ENCODE data around the gene WBP2NL.

Gene WBP2NL

DNA sequence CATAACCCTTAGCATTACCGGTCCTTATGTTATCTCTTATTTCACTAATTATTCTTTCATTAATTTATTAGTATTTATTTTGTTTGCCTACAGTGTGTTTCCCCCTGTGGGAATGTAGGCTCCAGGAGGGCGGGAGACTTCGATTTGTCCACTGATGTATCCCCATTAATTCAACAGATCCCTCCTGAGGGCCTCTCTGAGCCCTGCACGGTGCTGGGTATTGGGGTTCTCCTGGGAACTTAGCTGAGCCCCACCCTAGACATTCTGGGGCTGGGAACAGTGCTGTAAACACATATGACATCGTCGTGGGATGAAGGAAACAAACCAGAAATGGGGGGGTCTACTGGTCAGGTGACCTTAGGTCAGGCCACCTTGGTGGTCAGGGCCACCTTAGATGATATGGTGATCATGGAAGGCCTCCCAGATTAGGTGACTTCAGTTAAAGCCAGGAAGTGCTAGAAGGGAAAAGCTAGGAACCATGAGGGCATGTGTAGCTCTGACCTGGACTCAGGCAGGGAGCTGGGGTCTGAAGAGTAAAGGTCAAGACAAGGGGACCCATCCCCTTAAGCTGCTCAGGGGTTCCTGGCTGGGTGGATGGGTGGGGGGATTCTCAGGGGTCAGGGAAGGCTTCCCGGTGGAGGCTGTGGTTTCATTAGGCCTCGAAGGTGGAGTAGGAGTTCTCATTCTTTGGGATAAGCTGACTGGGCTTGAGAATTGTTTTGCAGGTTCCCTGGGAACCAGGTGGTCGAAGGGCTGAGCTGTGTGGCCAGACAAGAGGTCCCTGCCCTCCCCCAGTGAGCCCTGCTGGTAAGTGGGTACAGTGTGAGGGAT lies 76.5 kb downstream of the WBP2NL start:
- CTCF ChIA-PET = interaction anchor here (1.1 to 2.0 kb wide), 4 partner anchors 14 to 378 kb away, joined by 3 to 14 read pairs (median 4); no protein-coding TSS in a partner anchor

DNA sequence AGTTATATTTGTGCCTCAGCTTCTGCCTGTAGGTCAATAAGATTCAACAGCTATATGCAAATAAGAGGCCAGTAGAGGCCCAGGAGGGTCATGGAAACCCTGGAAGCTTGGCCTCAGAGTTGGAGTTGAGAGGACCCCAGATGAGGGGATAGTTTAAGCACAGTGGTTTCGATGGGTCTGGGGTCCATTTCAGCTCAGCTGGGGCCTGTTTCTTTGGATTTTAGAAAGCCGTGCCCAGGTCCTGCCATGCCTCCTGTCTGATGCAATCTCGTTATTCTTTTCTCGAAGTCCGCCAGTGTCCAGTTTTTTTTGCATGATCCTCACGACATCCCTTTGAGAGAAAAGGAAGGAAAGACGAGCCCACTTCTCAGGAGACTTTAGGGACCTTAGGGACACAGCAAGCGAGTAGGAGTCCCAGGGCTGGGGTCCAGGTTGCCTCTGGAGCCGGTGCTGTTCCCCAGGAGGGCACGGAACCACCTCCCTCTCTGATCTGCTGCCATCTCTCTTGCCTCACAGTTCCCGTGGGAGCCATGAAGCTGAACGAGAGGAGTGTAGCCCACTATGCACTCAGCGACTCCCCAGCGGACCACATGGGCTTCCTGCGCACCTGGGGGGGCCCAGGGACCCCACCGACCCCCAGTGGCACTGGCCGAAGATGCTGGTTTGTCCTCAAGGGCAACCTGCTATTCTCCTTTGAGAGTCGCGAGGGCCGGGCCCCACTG lies 78.3 kb downstream of the WBP2NL start:
- TF ChIP-seq CTCF (IDR thresholded peaks at IDR 0.05; ENCODE audit: insufficient read depth, low read length, missing control alignments) = no peak
- H3K4me3 ChIP-seq (ENCODE audit: low read depth, low read length) = no peak overlapping the region
- POLR2A ChIA-PET = no interaction called here
- CTCF ChIA-PET = interaction anchor here (1.1 to 2.0 kb wide), 3 partner anchors 15 to 362 kb away, joined by 3 to 14 read pairs (median 4); no protein-coding TSS in a partner anchor
- no peak for DNase-seq (ENCODE audit: low read depth, low spot score)

More for the DNA sequence above, 76.5 kb downstream of the WBP2NL start:
- POLR2A ChIA-PET = interaction anchor here (0.7 kb wide), 1 partner anchor 80 kb away, joined by 6 read pairs; no protein-coding TSS in a partner anchor
- peak overlapping the region; percentile 69 for H3K4me3 ChIP-seq (ENCODE audit: low read depth, low read length)
- TF ChIP-seq CTCF (IDR thresholded peaks at IDR 0.05; ENCODE audit: insufficient read depth, low read length, missing control alignments) = no peak
- DNase-seq (ENCODE audit: low read depth, low spot score) = no peak

- no peak for TF ChIP-seq CTCF (IDR thresholded peaks at IDR 0.05; ENCODE audit: insufficient read depth, low read length, missing control alignments)
- ChIA-PET POLR2A (no interaction called here), CTCF (interaction anchor here (1.2 to 4.6 kb wide), 3 partner anchors 8 to 361 kb away, joined by 3 to 44 read pairs (median 8); partner anchors contain the start of gene NDUFA6)
- DNase-seq (ENCODE audit: low read depth, low spot score) = no peak
- H3K4me3 ChIP-seq (ENCODE audit: low read depth, low read length) = no peak overlapping the region
These were observed 79.0 kb downstream of the WBP2NL start for GRCh38 chr22:42077486-42078125.
